SK-N-SH treated with all-trans-retinoic acid at 6 μM for 48 hours (cell line): ENCODE data around the gene DGCR2.
"Not testable (repeated sequence)": the region's sequence is repeated elsewhere in the genome, so short reads cannot be mapped to it uniquely, and the experiment has no call there.

Experiments
- ATAC-seq: fragments of 200-7000 bp; cut with Tn5 transposase; 3 replicates; pipeline ENCODE4 v1.9.1; 2020; ENCODE audit warnings: mild to moderate bottlenecking, moderate library complexity
- ARNTL ChIP-seq: fragments of 450-650 bp; formaldehyde crosslinking; IDR thresholded peaks from 2 replicates; pipeline ENCODE4 v1.5.0; 2020; ENCODE audit warnings: low read depth, mild to moderate bottlenecking, moderate library complexity, borderline replicate concordance
- BACH2 ChIP-seq: fragments of 250-450 bp; sonication (Bioruptor Pico); IDR thresholded peaks from 2 replicates; pipeline ENCODE4 v1.9.0; 2021; ENCODE audit warnings: mild to moderate bottlenecking, borderline replicate concordance
- CSDC2 ChIP-seq: fragments of 250-450 bp; sonication (Bioruptor Pico); IDR thresholded peaks from 2 replicates; pipeline ENCODE4 v1.5.0; 2020; ENCODE audit warnings: mild to moderate bottlenecking, moderate library complexity
- ESRRG ChIP-seq: fragments of 250-450 bp; sonication (Bioruptor Pico); IDR thresholded peaks from 2 replicates; pipeline ENCODE4 v1.6.1; 2021; ENCODE audit warnings: mild to moderate bottlenecking
- GLIS3 ChIP-seq: fragments of 250-450 bp; sonication (Bioruptor Pico); IDR thresholded peaks from 2 replicates; pipeline ENCODE4 v1.5.0; 2020; ENCODE audit warnings: mild to moderate bottlenecking, moderate library complexity
- ISL1 ChIP-seq: fragments of 250-450 bp; sonication (Bioruptor Pico); IDR thresholded peaks from 2 replicates; pipeline ENCODE4 v2.1.2; 2022; ENCODE audit warnings: mild to moderate bottlenecking, moderate library complexity
- OSR1 ChIP-seq: fragments of 250-450 bp; sonication (Bioruptor Pico); IDR thresholded peaks from 2 replicates; pipeline ENCODE4 v1.8.0; 2022; ENCODE audit warnings: moderate library complexity, mild to moderate bottlenecking, inconsistent platforms
- PPARA ChIP-seq: fragments of 250-450 bp; sonication (Bioruptor Pico); IDR thresholded peaks from 2 replicates; pipeline ENCODE4 v1.5.0; 2020; ENCODE audit warnings: mild to moderate bottlenecking, borderline replicate concordance
- RARB ChIP-seq: fragments of 250-450 bp; sonication (Bioruptor Pico); IDR thresholded peaks from 2 replicates; pipeline ENCODE4 v1.8.0; 2021; ENCODE audit warnings: mild to moderate bottlenecking, moderate library complexity
- SNAI2 ChIP-seq: fragments of 250-450 bp; sonication (Bioruptor Pico); IDR thresholded peaks from 2 replicates; pipeline ENCODE4 v1.5.0; 2020; ENCODE audit warnings: mild to moderate bottlenecking, moderate library complexity
- TCF4 ChIP-seq: fragments of 250-450 bp; sonication (Bioruptor Pico); IDR thresholded peaks from 2 replicates; pipeline ENCODE4 v1.8.0; 2021; ENCODE audit warnings: mild to moderate bottlenecking, moderate library complexity, borderline replicate concordance
- TOX ChIP-seq: fragments of 250-450 bp; sonication (Bioruptor Pico); IDR thresholded peaks from 2 replicates; pipeline ENCODE4 v1.8.0; 2021; ENCODE audit warnings: mild to moderate bottlenecking, moderate library complexity, borderline replicate concordance
- ZC3H10 ChIP-seq: fragments of 250-450 bp; sonication (Bioruptor Pico); IDR thresholded peaks from 2 replicates; pipeline ENCODE4 v1.5.1; 2021; ENCODE audit warnings: mild to moderate bottlenecking, moderate library complexity
- ZFP3 ChIP-seq: fragments of 250-450 bp; sonication (Bioruptor Pico); IDR thresholded peaks from 2 replicates; pipeline ENCODE4 v1.5.0; 2020; ENCODE audit warnings: mild to moderate bottlenecking, moderate library complexity
- ZFP30 ChIP-seq: fragments of 450-650 bp; formaldehyde crosslinking; IDR thresholded peaks from 2 replicates; pipeline ENCODE4 v1.5.0; 2022; ENCODE audit warnings: mild to moderate bottlenecking, moderate library complexity
- ZNF565 ChIP-seq: fragments of 450-650 bp; formaldehyde crosslinking; conservative IDR thresholded peaks from 2 replicates; pipeline ENCODE4 v1.5.0; 2020; ENCODE audit warnings: low read depth, mild to moderate bottlenecking, moderate library complexity
- ZNF70 ChIP-seq: fragments of 450-650 bp; formaldehyde crosslinking; IDR thresholded peaks from 2 replicates; pipeline ENCODE4 v1.5.0; 2020; ENCODE audit warnings: mild to moderate bottlenecking, moderate library complexity
- ZNF8 ChIP-seq: fragments of 450-650 bp; formaldehyde crosslinking; IDR thresholded peaks from 2 replicates; pipeline ENCODE4 v1.5.0; 2020; ENCODE audit warnings: mild to moderate bottlenecking, moderate library complexity
- TF ChIP-seq, protein P1 (sequence below): fragments of 250-450 bp; sonication (Bioruptor Pico); IDR thresholded peaks from 2 replicates; pipeline ENCODE4 v1.8.0; 2020; ENCODE audit warnings: mild to moderate bottlenecking, moderate library complexity, borderline replicate concordance
- TF ChIP-seq, protein P2 (sequence below): fragments of 250-450 bp; sonication (Bioruptor Pico); IDR thresholded peaks from 2 replicates; pipeline ENCODE4 v1.5.0; 2020; ENCODE audit warnings: mild to moderate bottlenecking, moderate library complexity
- TF ChIP-seq, protein P3 (sequence below): fragments of 250-450 bp; sonication (Bioruptor Pico); IDR thresholded peaks from 2 replicates; pipeline ENCODE4 v1.5.1; 2020; ENCODE audit warnings: low read depth, mild to moderate bottlenecking, moderate library complexity
- TF ChIP-seq, protein P4 (sequence below): fragments of 250-450 bp; sonication (Bioruptor Pico); IDR thresholded peaks from 2 replicates; pipeline ENCODE4 v1.5.1; 2021; ENCODE audit warnings: mild to moderate bottlenecking, moderate library complexity

DGCR2 gene

DNA sequence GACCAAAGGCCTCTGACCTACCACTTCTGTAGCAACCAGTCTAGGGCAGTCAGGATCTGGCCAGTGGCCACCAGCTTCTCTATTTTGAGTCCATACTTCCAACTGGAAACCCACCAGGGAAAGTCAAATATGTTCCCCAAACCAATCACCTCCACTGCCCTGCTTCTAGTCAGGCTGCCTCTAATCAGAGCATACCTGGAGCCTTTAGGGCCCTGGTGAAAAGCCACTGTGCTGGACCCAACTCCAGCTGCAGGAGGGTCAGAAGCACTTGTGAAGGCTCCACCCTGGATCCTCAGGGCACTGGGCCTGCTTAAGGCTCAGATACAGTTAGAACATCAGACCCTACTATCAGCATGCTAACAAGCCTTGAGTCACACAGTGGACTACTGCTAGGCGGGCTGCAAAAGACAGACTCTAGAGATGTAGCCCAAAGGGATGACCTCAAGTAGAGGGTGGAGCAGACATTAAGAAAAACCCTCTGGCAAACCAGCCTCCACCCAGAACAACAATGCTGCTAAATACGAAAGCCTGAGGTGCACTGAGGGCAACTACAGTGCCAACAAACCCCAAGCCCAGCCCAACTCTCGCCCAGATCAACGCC is 69.2 kb downstream of the DGCR2 start:
- no peak for ATAC-seq

DNA sequence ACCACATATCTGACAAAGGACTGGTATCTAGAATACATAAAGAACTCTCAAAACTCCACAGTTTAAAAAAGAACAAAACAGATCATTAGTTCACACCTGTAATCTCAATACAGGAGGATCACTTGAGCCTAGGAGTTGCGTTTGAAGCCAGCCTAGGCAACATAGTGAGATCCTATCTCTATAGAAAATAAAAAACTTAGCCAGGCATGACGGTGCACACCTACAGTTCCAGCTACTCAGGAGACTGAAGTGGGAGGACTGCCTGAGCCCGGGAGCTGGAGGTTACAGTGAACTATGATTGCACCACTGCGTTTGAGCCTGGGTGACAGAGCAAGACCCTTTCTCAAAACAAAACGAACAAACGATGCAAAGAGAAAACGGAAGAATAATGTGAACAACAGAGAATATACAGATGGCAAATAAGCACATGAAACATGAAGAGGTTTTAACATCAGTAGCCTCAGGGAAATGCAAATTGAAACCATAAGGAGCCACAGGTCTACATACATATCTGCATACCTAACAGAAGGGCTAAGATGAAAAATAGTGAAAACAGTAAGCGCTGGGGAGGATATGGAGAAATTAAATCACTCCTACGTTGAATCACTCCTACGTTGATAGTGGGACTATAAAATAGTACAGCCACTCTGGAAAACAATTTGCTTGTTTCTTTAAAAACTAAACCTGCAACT is 70.7 kb downstream of the DGCR2 start:
- TF ChIP-seq ESRRG (CRISPR knock-in tag) (no peak), ZNF565 (CRISPR knock-in tag) (no peak), RARB (CRISPR knock-in tag) (no peak), SNAI2 (no peak), ZNF8 (no peak), TOX (CRISPR knock-in tag) (no peak), ISL1 (no peak), ZNF70 (CRISPR knock-in tag) (no peak), GLIS3 (CRISPR knock-in tag) (no peak), ZFP30 (CRISPR knock-in tag) (no peak), ZC3H10 (CRISPR knock-in tag) (no peak), BACH2 (CRISPR knock-in tag) (no peak), OSR1 (CRISPR knock-in tag) (no peak), ZFP3 (CRISPR knock-in tag) (no peak)
- TF ChIP-seq, protein P1, sequence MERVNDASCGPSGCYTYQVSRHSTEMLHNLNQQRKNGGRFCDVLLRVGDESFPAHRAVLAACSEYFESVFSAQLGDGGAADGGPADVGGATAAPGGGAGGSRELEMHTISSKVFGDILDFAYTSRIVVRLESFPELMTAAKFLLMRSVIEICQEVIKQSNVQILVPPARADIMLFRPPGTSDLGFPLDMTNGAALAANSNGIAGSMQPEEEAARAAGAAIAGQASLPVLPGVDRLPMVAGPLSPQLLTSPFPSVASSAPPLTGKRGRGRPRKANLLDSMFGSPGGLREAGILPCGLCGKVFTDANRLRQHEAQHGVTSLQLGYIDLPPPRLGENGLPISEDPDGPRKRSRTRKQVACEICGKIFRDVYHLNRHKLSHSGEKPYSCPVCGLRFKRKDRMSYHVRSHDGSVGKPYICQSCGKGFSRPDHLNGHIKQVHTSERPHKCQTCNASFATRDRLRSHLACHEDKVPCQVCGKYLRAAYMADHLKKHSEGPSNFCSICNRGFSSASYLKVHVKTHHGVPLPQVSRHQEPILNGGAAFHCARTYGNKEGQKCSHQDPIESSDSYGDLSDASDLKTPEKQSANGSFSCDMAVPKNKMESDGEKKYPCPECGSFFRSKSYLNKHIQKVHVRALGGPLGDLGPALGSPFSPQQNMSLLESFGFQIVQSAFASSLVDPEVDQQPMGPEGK = no peak
- no peak for ATAC-seq

More for the DNA sequence above, 69.2 kb downstream of the DGCR2 start:
- no peak for TF ChIP-seq BACH2 (CRISPR knock-in tag)
- no peak for TF ChIP-seq ZFP3 (CRISPR knock-in tag)
- TF ChIP-seq TCF4 (CRISPR knock-in tag) = no peak
- TF ChIP-seq PPARA (CRISPR knock-in tag) = no peak
- no peak for TF ChIP-seq ZNF8
- no peak for TF ChIP-seq ARNTL (CRISPR knock-in tag)
- no peak for TF ChIP-seq ZNF565 (CRISPR knock-in tag)
- TF ChIP-seq, protein P2, sequence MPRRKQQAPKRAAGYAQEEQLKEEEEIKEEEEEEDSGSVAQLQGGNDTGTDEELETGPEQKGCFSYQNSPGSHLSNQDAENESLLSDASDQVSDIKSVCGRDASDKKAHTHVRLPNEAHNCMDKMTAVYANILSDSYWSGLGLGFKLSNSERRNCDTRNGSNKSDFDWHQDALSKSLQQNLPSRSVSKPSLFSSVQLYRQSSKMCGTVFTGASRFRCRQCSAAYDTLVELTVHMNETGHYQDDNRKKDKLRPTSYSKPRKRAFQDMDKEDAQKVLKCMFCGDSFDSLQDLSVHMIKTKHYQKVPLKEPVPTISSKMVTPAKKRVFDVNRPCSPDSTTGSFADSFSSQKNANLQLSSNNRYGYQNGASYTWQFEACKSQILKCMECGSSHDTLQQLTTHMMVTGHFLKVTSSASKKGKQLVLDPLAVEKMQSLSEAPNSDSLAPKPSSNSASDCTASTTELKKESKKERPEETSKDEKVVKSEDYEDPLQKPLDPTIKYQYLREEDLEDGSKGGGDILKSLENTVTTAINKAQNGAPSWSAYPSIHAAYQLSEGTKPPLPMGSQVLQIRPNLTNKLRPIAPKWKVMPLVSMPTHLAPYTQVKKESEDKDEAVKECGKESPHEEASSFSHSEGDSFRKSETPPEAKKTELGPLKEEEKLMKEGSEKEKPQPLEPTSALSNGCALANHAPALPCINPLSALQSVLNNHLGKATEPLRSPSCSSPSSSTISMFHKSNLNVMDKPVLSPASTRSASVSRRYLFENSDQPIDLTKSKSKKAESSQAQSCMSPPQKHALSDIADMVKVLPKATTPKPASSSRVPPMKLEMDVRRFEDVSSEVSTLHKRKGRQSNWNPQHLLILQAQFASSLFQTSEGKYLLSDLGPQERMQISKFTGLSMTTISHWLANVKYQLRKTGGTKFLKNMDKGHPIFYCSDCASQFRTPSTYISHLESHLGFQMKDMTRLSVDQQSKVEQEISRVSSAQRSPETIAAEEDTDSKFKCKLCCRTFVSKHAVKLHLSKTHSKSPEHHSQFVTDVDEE (CRISPR knock-in tag) = no peak
- TF ChIP-seq ZNF70 (CRISPR knock-in tag) = no peak
- TF ChIP-seq ISL1 = no peak
- TF ChIP-seq, protein P3, sequence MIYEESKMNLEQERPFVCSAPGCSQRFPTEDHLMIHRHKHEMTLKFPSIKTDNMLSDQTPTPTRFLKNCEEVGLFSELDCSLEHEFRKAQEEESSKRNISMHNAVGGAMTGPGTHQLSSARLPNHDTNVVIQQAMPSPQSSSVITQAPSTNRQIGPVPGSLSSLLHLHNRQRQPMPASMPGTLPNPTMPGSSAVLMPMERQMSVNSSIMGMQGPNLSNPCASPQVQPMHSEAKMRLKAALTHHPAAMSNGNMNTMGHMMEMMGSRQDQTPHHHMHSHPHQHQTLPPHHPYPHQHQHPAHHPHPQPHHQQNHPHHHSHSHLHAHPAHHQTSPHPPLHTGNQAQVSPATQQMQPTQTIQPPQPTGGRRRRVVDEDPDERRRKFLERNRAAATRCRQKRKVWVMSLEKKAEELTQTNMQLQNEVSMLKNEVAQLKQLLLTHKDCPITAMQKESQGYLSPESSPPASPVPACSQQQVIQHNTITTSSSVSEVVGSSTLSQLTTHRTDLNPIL (CRISPR knock-in tag) = no peak
- TF ChIP-seq ESRRG (CRISPR knock-in tag) = no peak
- no peak for TF ChIP-seq OSR1 (CRISPR knock-in tag)
- no peak for TF ChIP-seq RARB (CRISPR knock-in tag)
- no peak for TF ChIP-seq ZFP30 (CRISPR knock-in tag)

DNA sequence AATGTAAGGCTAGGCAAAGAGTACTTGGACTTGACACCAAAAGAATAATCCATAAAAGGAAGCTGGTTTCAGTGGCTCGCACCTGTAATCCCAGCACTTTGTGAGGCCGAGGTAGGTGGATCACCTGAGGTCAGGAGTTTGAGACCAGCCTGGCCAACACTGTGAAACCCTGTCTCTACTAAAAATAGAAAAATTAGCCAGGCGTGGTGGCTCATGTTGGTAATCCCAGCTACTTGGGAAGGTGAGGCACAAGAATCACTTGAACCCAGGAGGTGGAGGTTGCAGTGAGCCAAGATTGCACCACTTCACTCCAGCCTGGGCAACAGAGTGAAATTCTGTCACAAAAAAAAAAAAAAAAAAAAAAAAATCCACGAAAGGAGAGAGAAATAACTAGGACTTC is 71.4 kb downstream of the DGCR2 start:
- not testable (repeated sequence) for ATAC-seq

DNA sequence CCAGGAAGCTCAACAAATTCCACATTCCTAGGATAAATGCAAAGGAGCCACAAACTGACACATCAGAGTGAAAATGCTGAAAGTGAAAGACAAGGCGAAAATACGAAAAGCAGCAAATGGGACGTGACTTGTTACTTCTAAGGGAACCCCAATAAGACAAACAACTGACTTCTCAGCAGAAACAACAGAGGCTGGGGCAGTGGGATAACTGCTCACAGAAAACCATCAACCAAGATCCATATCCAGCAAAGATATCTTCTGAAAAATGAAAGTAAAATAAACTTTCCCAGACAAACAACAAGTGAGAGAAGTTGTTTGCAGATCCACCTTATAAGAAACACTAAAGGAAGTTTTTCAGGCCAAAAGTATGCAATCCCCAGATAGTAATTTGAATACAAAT is 72.1 kb downstream of the DGCR2 start:
- no peak for ATAC-seq
- TF ChIP-seq ZNF565 (CRISPR knock-in tag) = no peak
- TF ChIP-seq TOX (CRISPR knock-in tag) = no peak
- TF ChIP-seq ESRRG (CRISPR knock-in tag) = no peak
- no peak for TF ChIP-seq GLIS3 (CRISPR knock-in tag)
- TF ChIP-seq ZNF70 (CRISPR knock-in tag) = no peak
- TF ChIP-seq PPARA (CRISPR knock-in tag) = no peak
- no peak for TF ChIP-seq BACH2 (CRISPR knock-in tag)
- TF ChIP-seq CSDC2 (CRISPR knock-in tag) = no peak
- no peak for TF ChIP-seq ARNTL (CRISPR knock-in tag)
- TF ChIP-seq, protein P2 (CRISPR knock-in tag) = no peak
- TF ChIP-seq, protein P4, sequence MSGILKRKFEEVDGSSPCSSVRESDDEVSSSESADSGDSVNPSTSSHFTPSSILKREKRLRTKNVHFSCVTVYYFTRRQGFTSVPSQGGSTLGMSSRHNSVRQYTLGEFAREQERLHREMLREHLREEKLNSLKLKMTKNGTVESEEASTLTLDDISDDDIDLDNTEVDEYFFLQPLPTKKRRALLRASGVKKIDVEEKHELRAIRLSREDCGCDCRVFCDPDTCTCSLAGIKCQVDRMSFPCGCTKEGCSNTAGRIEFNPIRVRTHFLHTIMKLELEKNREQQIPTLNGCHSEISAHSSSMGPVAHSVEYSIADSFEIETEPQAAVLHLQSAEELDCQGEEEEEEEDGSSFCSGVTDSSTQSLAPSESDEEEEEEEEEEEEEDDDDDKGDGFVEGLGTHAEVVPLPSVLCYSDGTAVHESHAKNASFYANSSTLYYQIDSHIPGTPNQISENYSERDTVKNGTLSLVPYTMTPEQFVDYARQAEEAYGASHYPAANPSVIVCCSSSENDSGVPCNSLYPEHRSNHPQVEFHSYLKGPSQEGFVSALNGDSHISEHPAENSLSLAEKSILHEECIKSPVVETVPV (CRISPR knock-in tag) = no peak
- TF ChIP-seq, protein P1 = no peak
- no peak for TF ChIP-seq ZC3H10 (CRISPR knock-in tag)
